Astrocyte (in vitro differentiated cells and primary cell): ENCODE measurements around the gene BLOC1S5. TPM values are rescaled to one million over a fixed set of nuclear protein-coding genes. Genes with fewer than 3 reads are reported as not detected.
A peak's percentile ranks its signal among the peaks of the same experiment; 100 is the strongest.

Source experiments
- DNase-seq: peaks from one replicate; pipeline ENCODE4 v3.0.0-alpha.2; 2010; ENCODE audit warnings: low read depth
- FAIRE-seq: peaks from 2 replicates; lab custom pipeline; 2011; peaks lifted over from hg19 to GRCh38; lab: Jason Lieb, UNC
- H2AFZ ChIP-seq: 2 replicates; pipeline ENCODE4 v1.6.0; 2012; ENCODE audit warnings: low read depth, low read length, inconsistent platforms
- H3K27ac ChIP-seq: 2 replicates; pipeline ENCODE4 v1.5.1; 2011; ENCODE audit warnings: low read depth, low read length, inconsistent platforms
- H3K27me3 ChIP-seq: 2 replicates; pipeline ENCODE4 v1.6.0; 2011; ENCODE audit warnings: low read length, inconsistent platforms; ENCODE audit not compliant: insufficient read depth
- H3K36me3 ChIP-seq: 2 replicates; pipeline ENCODE4 v1.5.1; 2011; ENCODE audit warnings: low read length, inconsistent platforms; ENCODE audit not compliant: insufficient read depth
- H3K4me1 ChIP-seq: 2 replicates; pipeline ENCODE4 v1.5.1; 2011; ENCODE audit warnings: low read length, inconsistent platforms; ENCODE audit not compliant: insufficient read depth
- H3K4me2 ChIP-seq: 2 replicates; pipeline ENCODE4 v1.6.0; 2012; ENCODE audit warnings: low read length, inconsistent platforms
- H3K4me3 ChIP-seq: 2 replicates; pipeline ENCODE4 v1.5.1; 2011; ENCODE audit warnings: low read depth, mild to moderate bottlenecking, low read length, inconsistent platforms; ENCODE audit not compliant: insufficient read depth
- H3K79me2 ChIP-seq: 2 replicates; pipeline ENCODE4 v1.6.0; 2012; ENCODE audit warnings: mild to moderate bottlenecking, low read length, inconsistent platforms; ENCODE audit not compliant: insufficient read depth
- H3K9ac ChIP-seq: 2 replicates; pipeline ENCODE4 v1.6.0; 2012; ENCODE audit warnings: mild to moderate bottlenecking, low read length, inconsistent platforms
- H3K9me3 ChIP-seq: 2 replicates; pipeline ENCODE4 v1.5.1; 2012; ENCODE audit warnings: low read depth, mild to moderate bottlenecking, low read length, inconsistent platforms; ENCODE audit not compliant: insufficient read depth
- H4K20me1 ChIP-seq: 2 replicates; pipeline ENCODE4 v1.6.0; 2012; ENCODE audit warnings: low read length, inconsistent platforms; ENCODE audit not compliant: insufficient read depth
- H3K27ac Mint-ChIP-seq: one replicate; pipeline ENCODE4 v1.8.0; 2021; ENCODE audit warnings: mild to moderate bottlenecking, mixed read lengths; ENCODE audit not compliant: unreplicated experiment
- H3K27me3 Mint-ChIP-seq: one replicate; pipeline ENCODE4 v1.8.0; 2021; ENCODE audit warnings: low read depth, mixed read lengths; ENCODE audit not compliant: unreplicated experiment
- H3K36me3 Mint-ChIP-seq: one replicate; pipeline ENCODE4 v1.8.0; 2021; ENCODE audit warnings: low read depth, mixed read lengths; ENCODE audit not compliant: unreplicated experiment
- H3K4me1 Mint-ChIP-seq: one replicate; pipeline ENCODE4 v1.8.0; 2021; ENCODE audit warnings: low read depth, mixed read lengths; ENCODE audit not compliant: unreplicated experiment
- H3K4me3 Mint-ChIP-seq: one replicate; pipeline ENCODE4 v1.8.0; 2021; ENCODE audit warnings: mild to moderate bottlenecking, moderate library complexity, mixed read lengths; ENCODE audit not compliant: unreplicated experiment
- H3K9me3 Mint-ChIP-seq: one replicate; pipeline ENCODE4 v1.8.0; 2021; ENCODE audit warnings: mild to moderate bottlenecking, mixed read lengths; ENCODE audit not compliant: unreplicated experiment
- EZH2 ChIP-seq: IDR thresholded peaks from 2 replicates; pipeline ENCODE4 v1.6.1; 2012; ENCODE audit warnings: mild to moderate bottlenecking, low read length, inconsistent platforms; ENCODE audit not compliant: insufficient read depth
- total RNA-seq: library from RNA; stranded (reverse); gene quantifications from 2 replicates; pipeline ENCODE4 v1.2.1, GENCODE V29; 2021
- TF ChIP-seq, protein P1 (sequence below): IDR thresholded peaks from 2 replicates; pipeline ENCODE4 v1.5.1; 2011; ENCODE audit warnings: low read depth, mild to moderate bottlenecking, inconsistent platforms, low read length, moderate library complexity; ENCODE audit not compliant: insufficient read depth

Gene BLOC1S5
- total RNA-seq, 1 donor from 2014 or later = 8.2 TPM

GRCh38 chr6:7993399-7993798, 70.8 kb downstream of the BLOC1S5 start:
- Histone ChIP-seq H3K4me3 (no peak overlapping the region), H3K79me2 (no peaks in the 10 kb centered on the region), H3K4me1 (peaks cover 19% of the 10 kb centered on the region), H4K20me1 (no peaks in the 10 kb centered on the region), H3K9ac (no peak overlapping the region), H3K36me3 (no peaks in the 10 kb centered on the region), H2AFZ (no peak overlapping the region), H3K4me2 (no peak overlapping the region), H3K9me3 (no peaks in the 10 kb centered on the region), H3K27me3 (no peaks in the 10 kb centered on the region), H3K27ac (no peak overlapping the region)
- no peak for DNase-seq
- no peak for FAIRE-seq
- Mint-ChIP-seq H3K4me3 (no peak overlapping the region), H3K4me1 (peaks cover 24% of the 10 kb centered on the region), H3K27ac (no peak overlapping the region), H3K27me3 (no peaks in the 10 kb centered on the region), H3K9me3 (no peaks in the 10 kb centered on the region), H3K36me3 (peaks cover 1% of the 10 kb centered on the region)
- TF ChIP-seq, protein P1, sequence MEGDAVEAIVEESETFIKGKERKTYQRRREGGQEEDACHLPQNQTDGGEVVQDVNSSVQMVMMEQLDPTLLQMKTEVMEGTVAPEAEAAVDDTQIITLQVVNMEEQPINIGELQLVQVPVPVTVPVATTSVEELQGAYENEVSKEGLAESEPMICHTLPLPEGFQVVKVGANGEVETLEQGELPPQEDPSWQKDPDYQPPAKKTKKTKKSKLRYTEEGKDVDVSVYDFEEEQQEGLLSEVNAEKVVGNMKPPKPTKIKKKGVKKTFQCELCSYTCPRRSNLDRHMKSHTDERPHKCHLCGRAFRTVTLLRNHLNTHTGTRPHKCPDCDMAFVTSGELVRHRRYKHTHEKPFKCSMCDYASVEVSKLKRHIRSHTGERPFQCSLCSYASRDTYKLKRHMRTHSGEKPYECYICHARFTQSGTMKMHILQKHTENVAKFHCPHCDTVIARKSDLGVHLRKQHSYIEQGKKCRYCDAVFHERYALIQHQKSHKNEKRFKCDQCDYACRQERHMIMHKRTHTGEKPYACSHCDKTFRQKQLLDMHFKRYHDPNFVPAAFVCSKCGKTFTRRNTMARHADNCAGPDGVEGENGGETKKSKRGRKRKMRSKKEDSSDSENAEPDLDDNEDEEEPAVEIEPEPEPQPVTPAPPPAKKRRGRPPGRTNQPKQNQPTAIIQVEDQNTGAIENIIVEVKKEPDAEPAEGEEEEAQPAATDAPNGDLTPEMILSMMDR = no peak
- no peak for TF ChIP-seq EZH2

GRCh38 chr6:7992002-7992815, 72.0 kb downstream of the BLOC1S5 start:
- H3K9ac ChIP-seq = peak overlapping the region; percentile 57
- FAIRE-seq = peak; percentile 78

More at GRCh38 chr6:7992002-7992815, 72.0 kb downstream of the BLOC1S5 start:
- no peaks in the 10 kb centered on the region for H3K36me3 ChIP-seq
- no peaks in the 10 kb centered on the region for H3K79me2 ChIP-seq
- peaks cover 19% of the 10 kb centered on the region for H3K4me1 ChIP-seq
- peak overlapping the region; percentile 24 for H3K4me3 ChIP-seq
- DNase-seq = peak; percentile 98
- H3K4me3 Mint-ChIP-seq = no peak overlapping the region
- TF ChIP-seq EZH2 = no peak
- TF ChIP-seq, protein P1 = peak; percentile 54
- no peaks in the 10 kb centered on the region for H3K27me3 ChIP-seq
- H3K9me3 ChIP-seq = no peaks in the 10 kb centered on the region
- H3K27ac ChIP-seq = peak overlapping the region; percentile 62
- H2AFZ ChIP-seq = peak overlapping the region; percentile 32
- H4K20me1 ChIP-seq = no peaks in the 10 kb centered on the region
- peak overlapping the region; percentile 74 for H3K4me2 ChIP-seq
- peaks cover 3% of the 10 kb centered on the region for H3K36me3 Mint-ChIP-seq
- H3K27ac Mint-ChIP-seq = peak overlapping the region; percentile 14
- H3K4me1 Mint-ChIP-seq = peaks cover 21% of the 10 kb centered on the region
- H3K27me3 Mint-ChIP-seq = no peaks in the 10 kb centered on the region
- no peaks in the 10 kb centered on the region for H3K9me3 Mint-ChIP-seq
